Middle frontal gyrus (tissue), 1 donor: ENCODE data around the gene GRIN1.
A peak's percentile ranks its signal among the peaks of the same experiment; 100 is the strongest.

Experiments used
- DNase-seq: peaks from one replicate; pipeline ENCODE4 v3.0.0-alpha.2; 2015; ENCODE audit warnings: low spot score; ENCODE audit errors: extremely low spot score

Gene GRIN1

DNA sequence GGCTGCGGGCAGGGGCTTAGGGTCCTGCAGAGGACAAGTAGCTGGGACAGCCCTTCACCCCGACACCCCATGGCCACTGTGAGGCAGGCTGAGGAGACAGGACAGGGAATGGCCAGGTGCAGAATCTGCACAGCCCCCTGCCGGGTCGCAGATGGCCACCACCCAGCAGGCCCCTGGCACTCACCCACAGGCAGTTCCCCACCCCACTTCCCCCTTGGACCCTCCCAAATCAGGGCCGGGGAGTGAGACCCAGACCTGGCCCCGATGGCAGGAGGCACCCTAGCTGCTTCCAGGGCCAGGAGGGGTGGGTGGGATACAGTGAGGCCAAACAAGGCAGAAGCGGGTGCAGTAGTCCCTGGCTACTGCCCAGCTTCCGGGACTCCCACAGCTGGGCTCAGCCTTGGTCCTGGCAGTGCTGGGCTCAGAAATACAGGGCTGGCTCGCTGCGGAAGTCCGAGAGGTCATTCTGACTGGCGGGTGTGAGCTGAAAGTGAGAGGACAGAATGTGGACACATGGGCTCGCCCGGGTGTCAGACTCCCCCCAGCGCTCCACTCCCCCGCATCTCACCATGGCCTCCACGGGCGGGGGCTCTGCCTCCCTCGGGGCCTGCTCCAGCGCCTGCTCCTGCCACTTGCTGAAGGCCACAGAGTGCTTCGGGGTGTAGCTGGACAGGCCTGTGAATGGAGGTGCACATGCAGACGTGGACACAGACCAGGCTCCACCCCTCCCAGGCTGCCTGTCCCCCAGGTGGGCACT is 52.9 kb downstream of the GRIN1 start:
- peak; percentile 29 for DNase-seq

DNA sequence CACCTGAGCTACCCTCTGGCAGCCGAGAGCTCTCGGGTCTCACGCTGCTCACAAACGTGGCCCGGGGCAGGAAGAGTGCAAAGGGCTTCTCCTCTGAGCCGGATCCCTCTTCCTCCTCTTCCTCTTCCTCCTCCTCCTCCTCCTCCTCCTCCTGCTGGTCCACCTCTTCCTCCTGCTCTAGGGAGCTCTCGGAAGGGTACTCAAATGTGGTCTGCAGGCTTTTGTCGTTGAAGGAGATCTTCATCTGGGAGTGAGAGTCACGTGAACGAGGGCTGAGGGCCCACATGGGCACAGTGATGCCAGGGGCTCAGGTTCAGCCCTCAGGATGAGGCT is 53.5 kb downstream of the GRIN1 start:
- DNase-seq: no peak

DNA sequence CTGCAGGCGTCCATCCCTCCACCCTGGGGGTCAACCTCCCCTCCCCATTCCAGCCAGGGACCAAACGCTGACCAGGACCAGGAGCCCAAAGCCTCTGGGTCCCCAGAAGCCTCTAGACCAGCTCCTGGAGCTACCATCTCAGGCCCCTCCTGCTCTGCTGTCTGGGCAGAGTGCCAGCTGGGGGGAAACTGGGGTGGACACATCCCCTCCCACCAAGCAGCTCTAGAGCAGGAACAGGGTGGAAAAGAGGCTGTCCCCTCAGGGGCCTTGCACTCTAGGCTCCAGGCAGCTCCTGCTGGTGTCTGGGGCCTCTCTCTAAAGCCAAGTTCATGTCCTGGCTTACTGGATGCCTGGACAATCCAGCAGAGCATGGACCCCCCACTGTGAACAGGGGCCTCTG is 53.9 kb downstream of the GRIN1 start:
- no peak for DNase-seq

DNA sequence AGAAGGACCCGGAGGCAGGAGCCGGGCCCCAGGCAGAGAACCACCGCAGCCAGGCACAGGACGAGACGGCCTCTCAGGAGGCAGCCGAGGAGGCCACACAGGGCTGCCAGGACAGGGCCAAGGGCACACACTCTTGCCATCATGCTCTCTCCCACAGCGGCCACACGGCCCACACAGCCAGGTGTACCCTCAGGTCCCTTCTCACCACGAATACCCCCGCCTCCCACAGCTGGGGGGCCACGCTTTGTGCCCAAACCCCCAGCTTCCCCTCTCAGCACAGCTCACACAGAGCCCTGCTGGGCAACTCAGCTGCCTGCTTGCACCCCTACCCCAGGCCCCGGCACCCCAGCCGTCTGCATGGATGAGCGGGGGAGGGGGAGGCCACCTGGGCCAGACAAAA is 54.8 kb downstream of the GRIN1 start:
- no peak for DNase-seq

DNA sequence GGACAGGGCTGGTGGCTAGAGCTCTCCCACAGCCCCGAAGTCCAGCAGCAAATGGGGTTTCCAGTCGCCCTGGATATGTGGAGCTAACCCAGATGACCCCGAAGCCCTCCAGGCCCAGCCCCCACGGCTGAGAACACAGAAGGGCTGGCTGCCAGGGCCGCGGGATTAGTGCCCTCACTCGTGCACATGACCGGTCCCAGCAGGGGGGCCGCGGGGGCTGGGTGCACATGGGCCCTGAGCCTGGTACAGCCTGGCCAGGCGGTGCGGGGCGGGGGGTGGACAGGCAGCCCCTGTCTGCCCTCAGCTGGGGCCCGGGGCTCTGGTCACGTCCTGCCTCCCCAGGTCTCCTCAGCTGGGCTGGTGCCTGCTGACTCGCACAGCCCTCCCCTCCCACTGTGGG is 55.4 kb downstream of the GRIN1 start:
- peak; percentile 76 for DNase-seq

DNA sequence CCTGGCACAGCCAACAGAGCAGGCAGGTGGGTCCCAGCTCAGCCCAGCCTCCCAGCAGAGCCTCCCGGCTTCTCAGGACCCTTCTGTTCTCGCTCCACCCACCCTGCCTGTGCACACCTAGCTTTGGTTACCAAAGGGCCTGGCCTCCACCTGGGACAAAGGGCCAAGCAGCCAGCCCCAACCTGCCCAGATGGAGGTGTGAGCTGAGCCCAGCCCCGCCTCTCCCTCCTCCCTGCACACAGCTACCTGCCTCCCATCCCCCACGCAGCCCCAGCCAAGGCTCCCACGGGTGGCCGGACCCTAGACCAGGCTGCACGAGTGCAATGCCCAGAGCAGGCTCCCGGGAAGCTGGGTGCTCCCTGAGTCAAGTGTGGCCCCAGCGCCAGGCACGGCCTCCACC is 56.0 kb downstream of the GRIN1 start:
- DNase-seq: no peak

DNA sequence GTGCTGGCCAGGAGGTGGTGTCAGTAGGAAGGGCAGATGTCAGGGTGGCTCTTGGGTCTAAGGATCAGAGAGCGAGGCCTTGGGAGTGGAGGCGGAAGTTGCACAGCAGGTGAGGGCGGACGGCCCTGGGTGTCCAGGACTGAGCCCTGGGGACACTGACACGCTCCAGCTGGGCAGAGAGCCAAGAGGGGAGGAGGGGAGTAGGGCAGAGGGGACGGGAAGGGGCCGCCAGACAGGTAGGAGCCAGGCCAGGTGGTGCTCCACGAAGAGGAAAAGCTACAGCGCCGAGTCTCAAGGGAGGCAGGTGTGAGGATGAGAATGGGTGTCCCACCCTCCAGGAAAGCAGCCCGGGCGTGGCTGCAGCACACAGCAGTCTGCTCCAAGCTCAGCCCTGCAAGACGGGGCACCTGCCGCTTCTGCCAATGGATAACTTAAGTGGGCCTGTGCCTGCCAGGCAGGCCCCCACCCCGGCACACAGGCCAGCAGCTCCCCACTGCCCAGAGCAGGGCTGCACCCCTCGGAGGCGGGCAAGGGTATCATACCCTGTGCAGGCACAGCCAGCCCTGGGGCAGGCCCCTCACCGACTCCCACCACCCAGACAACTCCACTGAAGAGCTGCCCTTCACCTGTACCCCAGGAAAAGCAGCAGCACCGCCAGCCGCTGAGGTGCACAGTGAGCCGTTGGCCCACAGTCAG is 56.7 kb downstream of the GRIN1 start:
- DNase-seq: no peak

DNA sequence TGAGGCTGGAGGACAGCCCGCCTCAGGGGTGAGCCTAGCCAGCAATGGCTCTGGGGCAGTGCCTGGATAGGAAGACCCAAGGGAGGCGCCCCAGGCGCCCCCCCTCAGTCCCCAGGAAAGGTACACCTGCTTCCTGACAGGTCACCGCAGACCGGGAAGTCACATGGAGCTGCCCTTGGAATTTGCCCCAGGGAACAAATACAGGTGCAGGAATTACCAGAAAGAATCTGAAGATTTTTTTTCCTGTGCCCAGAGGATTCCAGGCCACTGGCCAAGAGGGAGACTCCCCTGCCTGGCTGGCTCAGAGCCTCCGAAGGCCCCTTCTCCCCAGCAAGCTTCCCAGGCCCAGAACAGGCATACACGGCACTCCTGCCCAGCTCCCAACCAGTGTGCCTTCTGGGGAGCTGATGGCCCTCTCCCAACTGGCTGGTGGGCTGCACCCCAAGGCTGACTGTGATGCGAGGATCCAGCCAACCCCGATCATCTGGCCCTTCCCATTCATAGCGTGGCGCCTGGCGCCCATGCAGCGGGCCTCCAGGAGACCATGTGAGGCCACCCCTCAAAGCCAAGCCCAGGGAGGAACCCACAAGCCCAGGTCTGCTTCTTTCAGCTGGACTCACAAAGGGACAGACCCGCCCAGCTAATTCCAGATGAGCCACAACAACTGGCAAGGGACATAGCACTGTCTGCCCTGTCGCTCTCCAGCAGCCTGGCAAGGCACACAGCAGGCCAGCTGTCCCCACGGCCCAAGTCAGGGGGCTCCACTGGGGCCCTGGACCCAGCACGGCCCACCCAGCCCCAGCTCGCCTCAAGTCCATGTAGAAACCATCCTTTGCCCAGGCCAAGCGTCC is 59.3 kb downstream of the GRIN1 start:
- DNase-seq: no peak

DNA sequence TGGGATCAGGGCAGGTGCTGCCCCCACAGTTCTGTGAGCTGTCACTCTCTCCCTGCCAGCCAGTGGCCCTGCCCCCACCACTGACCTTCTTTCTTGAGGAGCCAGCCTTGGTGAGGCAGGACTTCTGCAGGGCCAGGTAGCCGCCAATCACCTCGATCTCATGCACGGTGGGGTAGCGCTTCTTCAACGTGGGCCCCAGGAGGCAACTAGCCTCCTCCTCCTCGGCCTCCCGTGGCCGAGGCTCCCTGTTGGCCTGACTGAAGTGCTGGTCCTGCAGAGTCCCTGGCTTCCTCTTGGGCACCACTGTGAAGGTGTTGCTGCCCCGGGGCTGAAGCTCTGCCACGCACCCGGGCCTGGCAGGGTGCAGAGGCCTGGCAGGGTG is 59.9 kb downstream of the GRIN1 start:
- DNase-seq: no peak

DNA sequence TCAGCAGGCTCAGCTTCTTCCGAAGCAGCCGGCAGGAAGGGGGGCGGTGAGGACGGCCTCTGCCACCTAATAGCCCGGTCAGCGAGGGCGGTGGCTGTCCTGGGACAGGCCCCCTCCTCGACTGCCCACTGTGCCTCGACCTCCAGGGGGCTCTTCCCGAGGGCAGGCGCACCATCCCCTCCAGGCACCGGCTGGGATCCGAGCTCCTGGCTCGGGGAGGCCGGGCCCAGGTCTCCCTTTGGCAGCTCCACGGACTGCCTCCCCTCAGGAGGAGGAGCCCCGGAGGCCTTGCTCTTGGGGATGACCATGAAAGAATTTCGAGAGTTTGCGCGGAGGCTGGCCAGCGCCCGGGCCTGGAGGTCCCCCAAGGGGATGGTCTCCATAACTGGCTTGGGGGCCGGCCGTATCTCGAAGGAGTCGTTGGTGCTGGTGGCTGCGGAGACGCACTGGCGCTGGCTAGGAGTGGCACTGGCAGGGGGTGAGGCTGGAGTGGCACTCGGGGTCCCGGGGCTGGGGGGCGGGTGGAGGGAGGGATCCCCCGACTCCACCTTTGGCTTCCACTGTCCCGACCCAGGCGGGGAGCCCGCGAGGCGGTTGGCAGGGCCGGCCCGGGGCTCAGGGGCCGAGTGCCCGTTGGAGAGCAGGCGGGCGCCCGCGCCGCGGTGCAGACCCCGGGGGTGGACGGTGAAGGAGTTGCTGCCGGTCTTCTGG is 60.6 kb downstream of the GRIN1 start:
- DNase-seq: no peak

DNA sequence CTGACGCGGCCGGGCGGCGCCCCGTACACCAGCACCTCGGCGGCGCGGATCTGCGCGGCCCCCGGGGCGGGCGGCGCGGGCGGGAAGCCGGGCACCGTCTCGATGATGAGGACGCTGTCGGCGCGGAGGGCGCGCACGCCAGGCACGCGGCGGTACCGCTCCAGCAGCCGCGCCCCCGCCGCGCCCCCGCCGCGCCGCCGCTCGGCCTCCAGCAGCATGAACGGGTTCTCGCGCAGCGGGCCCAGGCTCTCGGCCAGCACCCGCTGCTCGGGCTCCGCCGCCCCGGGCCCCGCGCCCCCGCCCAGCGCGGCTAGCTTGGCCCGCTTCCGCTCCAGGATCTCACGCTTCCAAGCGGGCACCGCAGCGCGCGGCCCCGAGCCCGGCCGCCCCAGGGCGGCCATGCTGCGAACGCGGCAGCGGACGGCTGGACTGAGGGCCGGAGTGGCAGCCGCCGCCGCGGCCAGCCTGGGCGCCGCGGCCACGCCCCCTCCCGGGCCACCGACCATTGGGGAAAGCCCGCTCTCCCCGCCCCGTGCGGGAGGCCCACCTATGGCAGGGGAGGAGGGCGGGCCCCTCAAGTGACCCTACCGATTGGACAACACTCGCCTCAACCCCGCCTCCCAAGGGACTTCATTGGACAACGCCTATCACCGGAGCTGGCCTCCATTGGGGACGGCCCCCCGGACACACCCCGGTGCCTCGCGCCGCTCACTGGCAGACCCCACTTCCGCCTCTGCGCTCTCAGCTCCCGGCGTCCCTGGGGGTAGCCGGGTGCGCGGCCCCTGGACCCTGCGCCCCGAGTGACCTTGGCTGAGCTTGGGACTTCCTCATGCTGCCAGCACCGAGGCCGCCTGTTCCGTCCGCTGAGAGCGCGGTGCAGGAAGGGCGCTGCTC is 61.6 kb downstream of the GRIN1 start, which contains the start of gene TPRN:
TPRN (minus strand) TSS at position 431 of the 894 bp plus-strand sequence; CDS start at position 401, 30 bp downstream.
- peak; percentile 98 for DNase-seq

DNA sequence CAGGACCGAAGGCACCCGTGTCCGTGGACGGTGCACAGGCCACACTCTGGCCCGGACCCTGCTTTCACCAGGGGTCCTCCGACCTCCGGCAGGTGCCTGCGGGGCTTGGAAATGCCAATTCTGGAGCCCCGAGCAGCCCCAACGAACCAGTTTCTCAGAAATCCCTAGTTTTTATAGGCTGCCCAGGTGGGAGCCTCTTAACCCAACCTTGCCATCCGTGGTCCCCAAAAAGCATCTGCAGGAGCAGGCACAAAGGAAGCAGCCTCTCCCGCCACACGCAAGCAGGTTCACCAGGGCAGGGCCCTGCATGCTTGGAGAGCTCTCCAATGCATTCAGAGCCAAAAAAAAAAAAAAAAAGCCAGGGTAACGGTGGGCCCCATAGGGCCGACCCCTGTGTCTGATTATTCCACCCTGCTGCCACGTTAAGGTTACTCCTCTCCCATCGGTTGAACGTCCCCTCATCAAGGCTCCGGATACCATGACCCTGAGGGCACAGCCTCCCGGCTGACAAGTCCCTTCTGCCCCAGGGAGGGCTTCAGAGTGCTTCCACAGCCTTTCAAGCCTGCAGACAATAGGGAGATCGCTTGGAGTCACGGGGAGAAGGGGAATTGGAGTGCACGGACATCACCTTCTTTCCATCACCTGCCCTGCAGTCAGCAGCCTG is 62.4 kb downstream of the GRIN1 start:
- no peak for DNase-seq

DNA sequence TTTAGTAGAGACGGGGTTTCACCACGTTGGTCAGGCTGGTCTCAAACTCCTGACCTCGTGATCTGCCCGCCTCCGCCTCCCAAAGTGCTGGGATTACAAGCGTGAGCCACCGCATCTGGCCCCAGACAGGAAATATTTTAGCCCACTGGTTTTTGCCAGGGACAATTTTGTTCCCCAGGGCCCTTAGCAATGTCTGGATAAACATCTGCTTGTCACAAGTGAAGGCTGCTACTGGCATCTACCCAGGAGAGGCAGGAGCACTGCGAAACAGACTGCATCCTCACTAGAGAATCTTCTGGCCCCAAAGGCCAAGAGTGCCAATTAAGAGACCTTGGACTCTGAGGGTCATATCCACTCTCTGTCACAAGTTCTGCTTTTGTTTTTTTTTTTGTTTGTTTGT is 64.0 kb downstream of the GRIN1 start:
- no peak for DNase-seq

DNA sequence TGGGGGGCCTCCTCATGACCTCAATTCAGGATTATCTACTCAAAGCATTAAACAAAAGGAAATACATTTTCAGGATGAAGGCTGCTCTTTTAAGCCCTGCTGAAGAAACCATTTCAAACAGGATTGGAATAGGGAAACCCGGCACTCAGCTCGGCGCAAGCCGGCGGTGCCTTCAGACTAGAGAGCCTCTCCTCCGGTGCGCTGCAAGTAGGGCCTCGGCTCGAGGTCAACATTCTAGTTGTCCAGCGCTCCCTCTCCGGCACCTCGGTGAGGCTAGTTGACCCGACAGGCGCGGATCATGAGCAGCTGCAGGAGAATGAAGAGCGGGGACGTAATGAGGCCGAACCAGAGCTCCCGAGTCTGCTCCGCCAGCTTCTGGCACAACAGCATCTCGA is 65.8 kb downstream of the GRIN1 start:
- no peak for DNase-seq

DNA sequence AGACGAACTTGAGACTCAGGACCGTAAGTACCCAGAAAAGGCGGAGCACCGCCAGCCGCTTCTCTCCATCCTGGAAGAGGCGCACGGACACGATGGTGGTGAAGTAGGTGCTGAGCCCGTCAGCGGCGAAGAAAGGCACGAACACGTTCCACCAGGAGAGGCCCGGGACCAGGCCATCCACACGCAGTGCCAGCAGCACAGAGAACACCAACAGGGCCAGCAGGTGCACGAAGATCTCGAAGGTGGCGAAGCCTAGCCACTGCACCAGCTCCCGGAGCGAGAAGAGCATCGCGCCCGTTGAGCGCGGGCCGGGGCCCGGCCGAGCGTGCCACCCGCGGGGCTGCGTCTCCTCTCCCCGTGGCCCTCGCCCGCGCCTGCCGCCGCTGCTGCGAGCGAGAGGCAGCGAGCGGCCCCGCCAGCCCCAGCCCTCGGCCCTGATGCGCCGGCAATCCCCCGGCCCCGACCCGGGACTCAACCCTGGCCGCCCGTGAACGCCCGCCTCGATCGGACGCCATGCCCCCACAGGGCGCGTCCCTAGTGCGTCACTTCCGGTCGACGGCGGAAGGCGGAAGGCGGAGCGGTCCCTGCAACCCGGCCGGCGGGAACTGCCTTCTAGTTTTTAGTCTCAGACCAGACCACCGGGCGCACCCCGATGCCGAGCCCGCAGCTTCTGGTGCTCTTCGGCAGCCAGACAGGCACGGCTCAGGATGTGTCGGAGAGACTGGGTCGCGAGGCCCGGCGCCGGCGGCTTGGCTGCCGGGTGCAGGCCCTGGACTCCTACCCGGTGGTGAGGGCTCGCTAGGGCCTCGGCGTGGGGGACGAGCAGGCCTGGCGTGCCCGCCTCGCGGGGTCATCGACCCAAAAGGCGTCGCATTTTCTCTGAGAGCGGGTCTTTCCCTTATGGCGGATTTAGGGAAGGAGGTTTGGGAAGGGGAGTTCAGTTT is 66.4 kb downstream of the GRIN1 start, which contains the start of the genes NDOR1 and TMEM203:
NDOR1 (plus strand) TSS at position 575 of the 944 bp plus-strand sequence; CDS start at position 653, 78 bp downstream.
TMEM203 (minus strand) TSS at position 523 of the 944 bp plus-strand sequence; CDS start at position 289, 234 bp downstream.
- DNase-seq: peak; percentile 78

DNA sequence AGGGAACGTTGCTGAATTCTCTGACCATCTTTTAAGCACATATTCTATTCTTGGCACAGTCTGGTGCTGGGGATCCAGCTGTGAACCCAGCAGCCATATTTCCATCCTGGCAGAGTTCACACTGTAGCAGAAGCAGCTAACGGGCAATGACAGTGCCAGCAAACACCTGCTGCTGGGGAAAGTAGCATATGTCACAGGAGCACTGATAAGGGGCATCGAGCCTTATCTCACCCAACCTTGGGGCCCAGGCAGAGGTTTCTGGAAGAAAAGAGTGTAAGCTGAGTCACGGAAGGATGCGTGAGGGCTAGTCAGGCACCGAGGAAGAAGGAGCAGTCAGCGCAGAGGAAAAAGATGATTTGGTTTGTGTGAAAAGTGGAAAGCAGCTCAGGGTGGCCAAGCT is 67.6 kb downstream of the GRIN1 start:
- no peak for DNase-seq

DNA sequence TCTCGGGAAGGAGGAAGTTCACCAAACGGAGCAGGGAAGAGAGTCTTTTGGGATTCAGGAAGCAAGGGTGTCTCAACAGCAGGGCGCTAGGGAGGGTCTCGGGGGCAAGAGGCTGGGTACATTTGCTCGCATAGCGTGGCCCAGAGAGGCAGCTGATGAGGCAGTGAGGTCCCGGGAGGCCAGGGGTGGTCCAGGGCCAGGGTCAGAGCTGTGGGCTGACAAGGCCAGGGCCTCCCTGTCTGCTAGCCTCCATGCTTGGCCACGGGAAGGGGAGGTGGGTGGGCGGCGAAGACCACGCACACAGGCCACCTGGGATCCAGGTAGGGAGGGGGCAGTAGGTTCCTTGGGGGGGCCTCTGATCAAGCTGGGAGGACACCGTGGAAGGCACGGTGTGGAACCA is 72.6 kb downstream of the GRIN1 start:
- DNase-seq: no peak

DNA sequence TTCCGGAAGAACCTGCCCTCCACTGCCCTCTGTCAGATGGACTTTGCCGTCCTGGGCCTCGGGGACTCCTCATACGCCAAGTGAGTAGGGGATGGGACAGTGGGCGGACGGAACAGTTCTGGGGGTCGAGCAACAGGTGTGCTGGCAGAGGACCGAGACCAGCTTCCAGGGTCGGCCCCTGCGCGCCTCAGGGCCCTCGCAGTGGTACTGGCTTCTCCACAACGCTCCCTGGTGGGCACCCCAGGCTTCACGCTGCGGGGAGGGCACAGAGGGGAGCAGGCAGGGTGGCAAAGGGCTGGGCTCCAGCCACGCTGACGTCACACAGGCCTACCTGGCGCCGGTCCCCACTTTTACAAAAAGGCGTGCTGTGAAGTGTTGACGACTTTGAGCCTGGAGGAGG is 73.6 kb downstream of the GRIN1 start:
- DNase-seq: no peak
